Mesothelial cell of epicardium (in vitro differentiated cells): Measurements from ENCODE around the gene VWA8. TPM values are rescaled to one million over a fixed set of nuclear protein-coding genes. Genes with fewer than 3 reads are reported as not detected.
"Not testable (repeated sequence)": the region's sequence is repeated elsewhere in the genome, so short reads cannot be mapped to it uniquely, and the experiment has no call there.

ENCODE experiments used
- DNase-seq, 2 experiments: peaks; one replicate each; pipeline ENCODE4 v3.0.0; 2021; ENCODE audit warnings: low spot score in 2 of 2; ENCODE audit not compliant: unreplicated experiment in 2 of 2
- H3K27ac Mint-ChIP-seq: 2 replicates; pipeline ENCODE4 v1.8.0; 2021; ENCODE audit warnings: mixed read lengths
- H3K27me3 Mint-ChIP-seq: 2 replicates; pipeline ENCODE4 v1.8.0; 2021; ENCODE audit warnings: low read depth, mixed read lengths
- H3K36me3 Mint-ChIP-seq: 2 replicates; pipeline ENCODE4 v1.8.0; 2021; ENCODE audit warnings: mixed read lengths
- H3K4me1 Mint-ChIP-seq: 2 replicates; pipeline ENCODE4 v1.8.0; 2021; ENCODE audit warnings: mixed read lengths
- H3K4me3 Mint-ChIP-seq: 2 replicates; pipeline ENCODE4 v1.8.0; 2021; ENCODE audit warnings: mild to moderate bottlenecking, moderate library complexity, mixed read lengths
- H3K9me3 Mint-ChIP-seq: 2 replicates; pipeline ENCODE4 v1.8.0; 2021; ENCODE audit warnings: mixed read lengths
- CTCF ChIP-seq: fragments of 200-600 bp; sonication (generic); IDR thresholded peaks from one replicate; pipeline ENCODE4 v1.5.0; 2021; ENCODE audit warnings: antibody characterized with exemption; ENCODE audit not compliant: unreplicated experiment
- total RNA-seq: library from RNA; stranded (reverse); gene quantifications from 3 replicates; pipeline ENCODE4 v1.2.1, GENCODE V29; 2021

Gene VWA8
- total RNA-seq, 1 donor from 2014 or later = 20.0 TPM

- no peak for DNase-seq
- Mint-ChIP-seq H3K36me3 (no peaks in the 10 kb centered on the region), H3K27ac (no peak overlapping the region), H3K27me3 (no peaks in the 10 kb centered on the region), H3K4me1 (peaks cover 30% of the 10 kb centered on the region), H3K9me3 (no peaks in the 10 kb centered on the region), H3K4me3 (no peak overlapping the region)
- no peak for TF ChIP-seq CTCF
Measured at GRCh38 chr13:41955605-41956004, 5.3 kb downstream of the VWA8 start.

GRCh38 chr13:41954226-41954625 is 6.7 kb downstream of the VWA8 start:
- H3K4me3 Mint-ChIP-seq = no peak overlapping the region
- H3K36me3 Mint-ChIP-seq = peaks cover 1% of the 10 kb centered on the region
- H3K4me1 Mint-ChIP-seq = peaks cover 19% of the 10 kb centered on the region
- H3K9me3 Mint-ChIP-seq = peaks cover under 1% of the 10 kb centered on the region
- no peak for TF ChIP-seq CTCF
- H3K27me3 Mint-ChIP-seq = no peaks in the 10 kb centered on the region
- no peak for DNase-seq
- no peak overlapping the region for H3K27ac Mint-ChIP-seq

- Mint-ChIP-seq H3K27ac (no peak overlapping the region), H3K36me3 (peaks cover 12% of the 10 kb centered on the region), H3K27me3 (no peaks in the 10 kb centered on the region), H3K9me3 (peaks cover 4% of the 10 kb centered on the region), H3K4me3 (no peak overlapping the region), H3K4me1 (peaks cover 8% of the 10 kb centered on the region)
- DNase-seq = no peak
- TF ChIP-seq CTCF = no peak
Measured at GRCh38 chr13:41952749-41953148, 8.2 kb downstream of the VWA8 start.

- not testable (repeated sequence) for H3K27me3 Mint-ChIP-seq, H3K4me3 Mint-ChIP-seq, DNase-seq, H3K27ac Mint-ChIP-seq, H3K4me1 Mint-ChIP-seq
- H3K9me3 Mint-ChIP-seq = peaks cover 32% of the 10 kb centered on the region
- H3K36me3 Mint-ChIP-seq = peaks cover 41% of the 10 kb centered on the region
Measured at GRCh38 chr13:41949104-41949503, 11.8 kb downstream of the VWA8 start.

- H3K4me3 Mint-ChIP-seq = no peak overlapping the region
Measured at GRCh38 chr13:41945926-41946325, 15.0 kb downstream of the VWA8 start.

GRCh38 chr13:41944635-41945397 is 16.1 kb downstream of the VWA8 start:
- H3K27me3 Mint-ChIP-seq = no peaks in the 10 kb centered on the region
- no peak overlapping the region for H3K27ac Mint-ChIP-seq
- peaks cover 32% of the 10 kb centered on the region for H3K9me3 Mint-ChIP-seq
- H3K36me3 Mint-ChIP-seq = peaks cover 41% of the 10 kb centered on the region
- DNase-seq = no peak
- TF ChIP-seq CTCF = no peak
- H3K4me3 Mint-ChIP-seq = no peak overlapping the region
- H3K4me1 Mint-ChIP-seq = peaks cover 6% of the 10 kb centered on the region

More at GRCh38 chr13:41945926-41946325, 15.0 kb downstream of the VWA8 start:
- no peaks in the 10 kb centered on the region for H3K27me3 Mint-ChIP-seq
- no peak for DNase-seq
- H3K4me1 Mint-ChIP-seq = peaks cover 1% of the 10 kb centered on the region
- no peak overlapping the region for H3K27ac Mint-ChIP-seq
- H3K36me3 Mint-ChIP-seq = peaks cover 41% of the 10 kb centered on the region
- peaks cover 32% of the 10 kb centered on the region for H3K9me3 Mint-ChIP-seq
- no peak for TF ChIP-seq CTCF
